Keratinocyte (primary cell): ENCODE data around the gene TCF20. TPM values are rescaled to one million over a fixed set of nuclear protein-coding genes. Genes with fewer than 3 reads are reported as not detected.

Experiments used
- DNase-seq: peaks from one replicate; pipeline ENCODE4 v3.0.0-alpha.2; 2011; ENCODE audit warnings: low read depth, missing footprints, low spot score
- FAIRE-seq: peaks from 2 replicates; lab custom pipeline; 2011; peaks lifted over from hg19 to GRCh38; lab: Jason Lieb, UNC
- H2AFZ ChIP-seq: 2 replicates; pipeline ENCODE4 v1.6.0; 2012; ENCODE audit warnings: low read length, control low read depth, inconsistent platforms; ENCODE audit not compliant: control insufficient read depth
- H3K27ac ChIP-seq: 2 replicates; pipeline ENCODE4 v1.5.1; 2011; ENCODE audit warnings: low read length; ENCODE audit not compliant: control insufficient read depth, insufficient read depth
- H3K27me3 ChIP-seq: 3 replicates; pipeline ENCODE4 v1.6.0; 2011; ENCODE audit warnings: low read length; ENCODE audit not compliant: control insufficient read depth, insufficient read depth; ENCODE audit errors: extremely low read depth
- H3K36me3 ChIP-seq, 2 experiments: 2 replicates in 1 of 2; 3 replicates in 1 of 2; pipeline ENCODE4 v1.5.1; 2011; ENCODE audit warnings: low read length in 2 of 2, mild to moderate bottlenecking in 1 of 2; ENCODE audit not compliant: control insufficient read depth in 2 of 2, insufficient read depth in 2 of 2; ENCODE audit errors: extremely low read depth in 1 of 2
- H3K4me1 ChIP-seq: 3 replicates; pipeline ENCODE4 v1.5.1; 2011; ENCODE audit warnings: low read length; ENCODE audit not compliant: control insufficient read depth, insufficient read depth; ENCODE audit errors: extremely low read depth
- H3K4me2 ChIP-seq: 3 replicates; pipeline ENCODE4 v1.6.0; 2011; ENCODE audit warnings: low read depth, low read length; ENCODE audit not compliant: control insufficient read depth, insufficient read depth; ENCODE audit errors: extremely low read depth
- H3K4me3 ChIP-seq, 3 experiments: fragments of 200-600 bp in 1 of 3; sonication (generic) in 1 of 3; 2 replicates in 2 of 3; 3 replicates in 1 of 3; pipeline ENCODE4 v1.5.1; 2011 to 2016; ENCODE audit warnings: low read length in 3 of 3, mild to moderate bottlenecking in 3 of 3, control low read depth in 2 of 3, inconsistent platforms in 1 of 3, low read depth in 1 of 3, mixed read lengths in 1 of 3, mixed run types in 1 of 3, moderate library complexity in 1 of 3; ENCODE audit not compliant: control insufficient read depth in 2 of 3, insufficient read depth in 2 of 3; ENCODE audit errors: extremely low read depth in 1 of 3
- H3K79me2 ChIP-seq: 2 replicates; pipeline ENCODE4 v1.6.0; 2012; ENCODE audit warnings: low read length; ENCODE audit not compliant: control insufficient read depth, insufficient read depth
- H3K9ac ChIP-seq: 3 replicates; pipeline ENCODE4 v1.6.0; 2011; ENCODE audit warnings: low read length; ENCODE audit not compliant: control insufficient read depth, insufficient read depth; ENCODE audit errors: extremely low read depth
- H3K9me1 ChIP-seq: 3 replicates; pipeline ENCODE4 v1.6.0; 2011; ENCODE audit warnings: low read length; ENCODE audit not compliant: control insufficient read depth, insufficient read depth; ENCODE audit errors: extremely low read depth
- H3K9me3 ChIP-seq: 2 replicates; pipeline ENCODE4 v1.5.1; 2012; ENCODE audit warnings: low read depth, low read length; ENCODE audit not compliant: control insufficient read depth
- H4K20me1 ChIP-seq: 3 replicates; pipeline ENCODE4 v1.6.0; 2011; ENCODE audit warnings: low read length; ENCODE audit not compliant: control insufficient read depth, insufficient read depth; ENCODE audit errors: extremely low read depth
- CTCF ChIP-seq, 3 experiments: IDR thresholded peaks in 1 of 3; conservative IDR thresholded peaks in 1 of 3; optimal IDR thresholded peaks in 1 of 3; 2 replicates in 2 of 3; 3 replicates in 1 of 3; pipeline versions ENCODE3 to v1.5.1; 2011; ENCODE audit warnings: low read length in 3 of 3, mild to moderate bottlenecking in 3 of 3, moderate library complexity in 2 of 3, control low read depth in 1 of 3, inconsistent platforms in 1 of 3; ENCODE audit not compliant: insufficient read depth in 2 of 3; ENCODE audit errors: extremely low read depth in 1 of 3
- EZH2 ChIP-seq: IDR thresholded peaks from one replicate; pipeline ENCODE4 v1.6.1; 2012; ENCODE audit warnings: inconsistent platforms, mild to moderate bottlenecking, low read length, moderate library complexity
- dilution Hi-C: fragments of 300-500 bp; cut with MboI; formaldehyde crosslinking; loops from one replicate; pipeline ENCODE4 v1.7.0; 2020; ENCODE audit warnings: low sequenced_read_pairs; ENCODE audit not compliant: extremely low pct_ligation_motif_present
- polyA minus RNA-seq, 3 experiments: library from RNA; depleted of rRNA, polyadenylated mRNA; stranded (reverse); fragments of >200 nt; gene quantifications; 1 replicate in 1 of 3; 2 replicates in 1 of 3; 3 replicates in 1 of 3; pipeline ENCODE4 v1.2.3, GENCODE V29; 2011
- polyA plus RNA-seq, 5 experiments: library from polyadenylated mRNA; depleted of rRNA in 3 of 5; stranded (reverse) in 3 of 5; stranded (forward) in 1 of 5; unstranded in 1 of 5; fragments of >200 nt; gene quantifications; 1 replicate in 1 of 5; 2 replicates in 3 of 5; 3 replicates in 1 of 5; pipeline versions ENCODE4 v1.2.1 to v1.2.3, GENCODE V29; 2011 to 2012; ENCODE audit warnings: missing spikeins in 2 of 5, low read depth in 1 of 5, low replicate concordance in 1 of 5

The TCF20 gene
- polyA plus RNA-seq (20.9 to 35.0 TPM (median 23.9 TPM) in 3 replicates), polyA minus RNA-seq (52.7 to 68.7 TPM (median 57.9 TPM) in 3 replicates)
- polyA plus RNA-seq (2011; ENCODE audit: low read depth) = 13.7 TPM
- 23.3 and 25.0 TPM in 2 replicates for polyA plus RNA-seq (2011; cell fraction: cytosol; rRNA removed)
- 57.0 and 61.1 TPM in 2 replicates for polyA plus RNA-seq (2011; cell fraction: nucleus; rRNA removed)
- polyA plus RNA-seq (2012; ENCODE audit: low replicate concordance) = 17.7 and 28.1 TPM in 2 replicates
- polyA minus RNA-seq (2011; cell fraction: cytosol; rRNA and poly(A)+ RNA removed) = 40.5 TPM
- polyA minus RNA-seq (2011; cell fraction: nucleus; rRNA and poly(A)+ RNA removed) = 48.7 and 80.7 TPM in 2 replicates

GRCh38 chr22:42270510-42271190, at the start of gene TCF20:
Gene TCF20 (minus strand): TSS chr22:42270653. CDS start chr22:42215305, 55,348 bp downstream.
- Histone ChIP-seq H3K9me3 (no peaks in the 10 kb centered on the region), H3K4me1 (peaks cover 33% of the 10 kb centered on the region), H4K20me1 (peaks cover 25% of the 10 kb centered on the region), H3K27ac (peak within 1 kb of the TSS; percentile 79), H3K9ac (peak within 1 kb of the TSS; percentile 91), H2AFZ (peak within 1 kb of the TSS; percentile 66), H3K9me1 (peaks cover 4% of the 10 kb centered on the region), H3K27me3 (no peaks in the 10 kb centered on the region), H3K4me2 (peak within 1 kb of the TSS; percentile 98), H3K4me3 (peak within 1 kb of the TSS; percentile 80 to 90 (median 83)), H3K36me3 (no peaks in the 10 kb centered on the region), H3K79me2 (peaks cover 46% of the 10 kb centered on the region)
- FAIRE-seq (no peak), DNase-seq (no peak)
- dilution Hi-C loops = no loop called here
- no peak for TF ChIP-seq EZH2

GRCh38 chr22:42319386-42319785, 48.9 kb upstream of the TCF20 start:
- Histone ChIP-seq H3K9me1 (no peaks in the 10 kb centered on the region), H3K4me3 (no peak overlapping the region), H4K20me1 (peaks cover 6% of the 10 kb centered on the region), H3K27me3 (no peaks in the 10 kb centered on the region), H3K27ac (no peak overlapping the region), H2AFZ (no peak overlapping the region), H3K36me3 (no peaks in the 10 kb centered on the region), H3K9ac (no peak overlapping the region), H3K79me2 (no peaks in the 10 kb centered on the region), H3K4me2 (no peak overlapping the region), H3K4me1 (peaks cover 43% of the 10 kb centered on the region), H3K9me3 (no peaks in the 10 kb centered on the region)
- dilution Hi-C loops = no loop called here
- FAIRE-seq = no peak
- DNase-seq = no peak
- no peak for TF ChIP-seq CTCF (optimal IDR thresholded peaks at IDR 0.05 in 1 of 3, IDR thresholded peaks at IDR 0.05 in 1 of 3, conservative IDR thresholded peaks at IDR 0.05 in 1 of 3; ENCODE audit: extremely low read depth in 1 of 3, insufficient read depth in 2 of 3, low read length in 3 of 3)
- no peak for TF ChIP-seq EZH2
